GM21723 (cell line): ENCODE measurements around the gene IL6R.

Experiments
- ATAC-seq: cut with Tn5 transposase; IDR thresholded peaks from one replicate; pipeline ENCODE4 v1.9.1; 2021; ENCODE audit warnings: mild to moderate bottlenecking, moderate library complexity; ENCODE audit not compliant: unreplicated experiment

IL6R gene

DNA sequence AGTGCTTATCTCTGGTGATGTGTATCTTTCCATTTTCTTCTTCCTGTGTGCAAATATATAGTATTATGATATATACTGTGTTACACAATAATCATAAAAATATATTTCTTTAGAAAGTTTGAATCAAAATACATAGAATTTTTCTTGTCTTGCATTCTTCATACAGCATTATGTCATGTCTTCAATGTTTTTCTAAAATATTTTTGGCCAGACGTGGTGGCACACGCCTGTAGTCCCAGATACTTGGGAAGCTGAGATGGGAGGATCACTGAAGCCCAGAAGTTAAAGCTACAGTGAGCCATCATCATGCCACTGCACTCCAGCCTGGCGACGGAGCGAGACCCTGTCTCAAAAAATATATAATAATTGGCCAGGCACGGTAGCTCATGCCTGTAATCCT lies 41.6 kb downstream of the IL6R start:
- no peak for ATAC-seq

DNA sequence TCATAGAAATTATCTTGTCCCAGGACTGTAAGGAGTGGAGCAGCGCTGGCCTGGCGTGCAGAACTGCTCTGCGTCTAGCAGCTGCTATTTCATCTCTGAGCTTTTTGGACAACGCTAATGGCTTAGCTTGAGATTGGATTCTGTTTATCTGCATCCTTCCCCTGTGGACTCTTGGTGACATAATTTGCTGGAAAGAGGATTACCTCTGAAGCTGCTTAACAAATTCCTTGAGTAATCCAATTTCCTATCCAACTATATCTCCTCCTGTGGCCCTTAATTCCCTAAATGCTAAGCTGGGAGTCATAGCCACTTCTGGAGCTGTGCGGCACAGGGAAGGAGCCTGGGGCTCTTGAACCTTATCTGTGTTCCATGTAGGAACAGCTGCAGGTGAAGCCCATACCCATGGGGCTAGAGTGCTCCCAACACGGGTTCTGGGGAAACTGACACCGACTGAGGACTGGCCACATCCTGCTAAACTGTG lies 43.2 kb downstream of the IL6R start:
- ATAC-seq: no peak

DNA sequence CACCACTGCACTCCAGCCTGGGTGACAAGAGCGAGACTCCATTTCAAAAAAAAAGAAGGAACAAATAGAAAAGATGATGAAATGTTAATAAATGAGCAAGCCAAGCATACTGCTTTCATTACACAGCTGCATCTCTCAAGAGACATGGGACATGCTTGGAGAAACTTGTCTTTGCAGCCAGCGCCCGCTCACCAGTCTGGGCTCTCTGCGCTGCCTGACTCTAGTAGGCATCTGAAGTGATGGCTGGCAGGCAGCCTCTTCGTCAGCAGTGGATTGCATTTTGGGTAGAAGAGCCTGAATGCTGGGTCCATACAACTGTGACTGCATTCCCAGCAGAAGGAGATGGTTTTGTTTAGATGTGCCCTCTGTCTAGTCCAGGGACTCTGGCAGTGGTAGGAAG lies 48.0 kb downstream of the IL6R start:
- ATAC-seq: no peak

DNA sequence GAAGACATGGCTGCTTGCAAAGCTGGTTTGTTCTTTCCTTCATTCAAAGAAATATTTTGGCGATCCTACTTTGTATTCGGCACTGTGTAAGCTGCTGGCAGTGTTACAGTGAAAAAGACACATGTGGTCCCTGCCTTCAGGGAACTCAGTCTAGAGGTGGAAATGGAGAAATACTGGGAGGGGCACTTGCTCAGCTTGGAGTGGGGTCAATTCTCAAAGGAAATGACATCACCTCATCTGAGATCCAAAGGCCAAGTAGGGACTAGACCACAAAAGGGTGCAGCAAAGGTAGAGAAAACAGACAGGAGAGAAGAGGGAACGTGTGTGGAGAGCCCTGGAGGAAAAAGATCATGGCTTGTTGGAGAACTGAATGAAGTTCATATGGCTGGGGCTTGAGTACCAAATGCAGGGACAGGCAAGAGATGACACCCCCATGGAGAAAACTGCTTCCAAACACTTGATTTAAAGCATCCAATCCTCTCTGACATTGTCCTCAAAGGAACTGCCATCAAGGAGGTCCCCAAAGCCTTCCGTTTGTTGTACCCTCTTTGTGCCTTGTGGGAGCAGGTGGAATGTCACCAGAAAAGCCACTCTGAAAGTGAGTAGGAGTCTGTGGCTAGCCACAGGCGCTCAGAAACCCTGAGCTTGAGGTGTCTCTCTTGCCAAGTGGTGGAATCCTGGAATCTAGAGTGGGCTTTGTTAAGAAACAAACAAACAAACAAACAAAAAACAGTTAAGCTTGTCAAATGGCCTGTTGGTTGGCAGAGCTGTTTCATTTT lies 48.6 kb downstream of the IL6R start:
- ATAC-seq: no peak

DNA sequence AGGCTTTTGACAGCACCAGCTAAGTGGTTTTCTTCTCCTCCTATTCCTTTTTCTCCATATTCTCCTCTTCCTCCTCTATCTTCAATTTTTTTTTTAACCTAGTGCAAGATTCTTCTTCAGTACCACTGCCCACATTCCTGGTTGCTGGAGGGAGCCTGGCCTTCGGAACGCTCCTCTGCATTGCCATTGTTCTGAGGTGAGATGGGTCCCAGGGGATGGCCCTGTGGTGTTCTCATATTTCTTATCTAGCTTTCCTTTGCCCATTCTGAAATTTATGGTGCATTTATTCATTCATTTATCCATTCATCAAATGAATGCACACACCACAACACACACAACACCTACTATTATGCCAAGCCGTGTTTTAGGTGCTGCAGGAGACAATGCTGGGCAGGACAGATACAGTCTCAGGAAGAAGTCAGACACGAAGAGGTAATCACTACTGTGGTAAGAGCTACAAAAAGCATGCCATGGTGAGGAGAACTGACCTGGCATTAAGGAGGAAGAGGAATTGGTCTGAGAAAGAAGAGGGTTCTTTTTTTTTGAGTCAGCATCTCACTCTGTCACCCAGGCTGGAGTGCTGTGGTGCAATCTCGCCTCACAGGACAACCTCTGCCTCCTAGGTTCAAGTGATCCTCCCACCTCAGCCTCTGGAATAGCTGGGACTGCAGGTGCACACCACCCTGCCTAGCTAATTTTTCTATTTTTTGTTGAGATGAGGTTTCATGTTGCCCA lies 49.4 kb downstream of the IL6R start:
- ATAC-seq: no peak

DNA sequence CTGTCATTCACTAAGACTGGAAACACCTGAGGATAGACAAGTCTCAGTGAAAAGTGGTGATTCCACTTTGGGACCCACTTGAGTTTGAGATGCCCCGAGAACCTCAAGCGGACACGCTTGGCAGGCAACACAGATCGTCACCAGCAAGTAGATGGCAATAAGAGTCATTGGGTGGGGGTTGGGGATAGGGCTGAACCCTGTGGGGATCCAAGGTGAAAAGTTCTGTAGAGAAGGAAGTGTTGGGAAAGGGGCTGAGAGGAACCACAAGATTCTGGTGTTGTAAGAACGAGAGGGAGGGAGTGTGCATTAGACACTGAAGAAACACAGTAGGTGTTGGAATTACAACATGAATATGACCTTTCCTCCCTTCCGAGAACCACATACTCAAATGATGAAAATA lies 51.5 kb downstream of the IL6R start:
- no peak for ATAC-seq

DNA sequence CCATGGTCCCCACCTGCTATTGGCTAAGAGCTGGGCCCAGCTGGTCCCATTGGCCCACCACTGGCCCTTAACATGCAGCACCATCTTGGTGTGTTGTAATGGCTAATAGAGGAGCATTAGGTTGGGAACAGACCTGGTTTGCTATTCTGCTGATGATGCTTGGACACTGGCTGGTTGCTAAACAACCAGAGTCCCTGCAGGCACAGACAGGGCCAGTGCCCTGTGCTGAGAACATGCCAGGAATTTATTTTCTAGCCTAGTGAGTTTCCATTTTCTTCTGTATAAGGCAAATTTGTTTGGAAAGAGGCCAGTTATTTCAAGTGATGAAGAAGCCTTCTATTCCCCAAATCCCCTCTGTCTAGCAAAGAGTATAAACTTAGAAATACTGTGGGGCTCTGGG lies 53.9 kb downstream of the IL6R start:
- ATAC-seq: no peak

DNA sequence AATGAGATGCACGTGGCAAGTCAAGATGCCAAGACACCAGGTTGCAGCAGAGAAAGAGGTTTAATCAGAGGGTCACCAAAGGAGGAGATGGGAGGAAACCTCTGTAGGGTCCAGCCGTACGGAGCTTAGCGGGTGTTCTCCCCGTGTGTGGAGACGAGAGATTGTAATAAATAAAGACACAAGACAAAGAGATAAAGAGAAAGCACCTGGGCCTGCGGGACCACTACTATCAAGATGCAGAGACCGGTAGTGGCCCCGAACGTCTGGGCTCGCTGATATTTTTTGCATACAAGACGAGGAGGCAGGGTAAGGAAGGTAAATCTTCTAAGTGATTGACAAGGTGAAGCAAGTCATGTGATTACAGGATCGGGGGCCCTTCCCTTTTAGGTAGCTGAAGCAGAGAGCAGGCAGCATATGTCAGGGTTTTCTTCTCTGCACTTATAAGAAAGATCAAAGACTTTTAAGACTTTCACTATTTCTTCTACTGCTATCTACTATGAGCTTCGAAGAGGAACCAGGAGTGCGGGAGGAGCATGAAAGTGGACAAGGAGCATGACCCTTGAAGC lies 55.6 kb downstream of the IL6R start:
- ATAC-seq: no peak

DNA sequence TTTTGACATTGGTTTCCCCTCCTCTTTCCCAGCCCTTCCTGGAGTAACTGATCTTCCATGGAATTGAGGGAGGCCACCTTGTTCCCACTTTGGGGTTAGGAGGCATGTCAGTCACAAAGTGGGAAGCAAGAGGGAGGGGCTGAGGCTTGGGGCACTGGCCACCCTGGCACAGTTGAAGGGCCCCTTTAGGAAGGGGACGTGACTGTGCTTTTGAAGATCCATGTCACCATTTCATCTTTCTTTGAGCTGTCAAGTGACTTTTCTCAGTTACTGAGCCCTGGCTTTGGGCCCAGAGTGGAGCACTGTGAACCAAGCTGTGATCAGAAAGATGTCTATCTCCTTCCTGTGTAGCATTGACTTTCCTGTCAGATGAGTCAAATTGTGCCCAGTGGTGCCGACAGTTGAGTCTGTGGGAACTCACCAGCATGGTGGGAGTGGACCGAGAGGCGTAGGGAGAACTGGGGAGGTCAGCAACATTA lies 58.4 kb downstream of the IL6R start:
- ATAC-seq: no peak

DNA sequence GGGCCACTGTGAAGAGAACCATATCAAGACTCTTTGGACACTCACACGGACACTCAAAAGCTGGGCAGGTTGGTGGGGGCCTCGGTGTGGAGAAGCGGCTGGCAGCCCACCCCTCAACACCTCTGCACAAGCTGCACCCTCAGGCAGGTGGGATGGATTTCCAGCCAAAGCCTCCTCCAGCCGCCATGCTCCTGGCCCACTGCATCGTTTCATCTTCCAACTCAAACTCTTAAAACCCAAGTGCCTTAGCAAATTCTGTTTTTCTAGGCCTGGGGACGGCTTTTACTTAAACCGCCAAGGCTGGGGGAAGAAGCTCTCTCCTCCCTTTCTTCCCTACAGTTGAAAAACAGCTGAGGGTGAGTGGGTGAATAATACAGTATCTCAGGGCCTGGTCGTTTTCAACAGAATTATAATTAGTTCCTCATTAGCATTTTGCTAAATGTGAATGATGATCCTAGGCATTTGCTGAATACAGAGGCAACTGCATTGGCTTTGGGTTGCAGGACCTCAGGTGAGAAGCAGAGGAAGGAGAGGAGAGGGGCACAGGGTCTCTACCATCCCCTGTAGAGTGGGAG lies 60.6 kb downstream of the IL6R start:
- no peak for ATAC-seq

DNA sequence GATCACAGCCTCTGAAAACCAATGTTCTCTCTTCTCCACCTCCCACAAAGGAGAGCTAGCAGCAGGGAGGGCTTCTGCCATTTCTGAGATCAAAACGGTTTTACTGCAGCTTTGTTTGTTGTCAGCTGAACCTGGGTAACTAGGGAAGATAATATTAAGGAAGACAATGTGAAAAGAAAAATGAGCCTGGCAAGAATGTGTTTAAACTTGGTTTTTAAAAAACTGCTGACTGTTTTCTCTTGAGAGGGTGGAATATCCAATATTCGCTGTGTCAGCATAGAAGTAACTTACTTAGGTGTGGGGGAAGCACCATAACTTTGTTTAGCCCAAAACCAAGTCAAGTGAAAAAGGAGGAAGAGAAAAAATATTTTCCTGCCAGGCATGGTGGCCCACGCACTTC lies 61.1 kb downstream of the IL6R start:
- no peak for ATAC-seq

DNA sequence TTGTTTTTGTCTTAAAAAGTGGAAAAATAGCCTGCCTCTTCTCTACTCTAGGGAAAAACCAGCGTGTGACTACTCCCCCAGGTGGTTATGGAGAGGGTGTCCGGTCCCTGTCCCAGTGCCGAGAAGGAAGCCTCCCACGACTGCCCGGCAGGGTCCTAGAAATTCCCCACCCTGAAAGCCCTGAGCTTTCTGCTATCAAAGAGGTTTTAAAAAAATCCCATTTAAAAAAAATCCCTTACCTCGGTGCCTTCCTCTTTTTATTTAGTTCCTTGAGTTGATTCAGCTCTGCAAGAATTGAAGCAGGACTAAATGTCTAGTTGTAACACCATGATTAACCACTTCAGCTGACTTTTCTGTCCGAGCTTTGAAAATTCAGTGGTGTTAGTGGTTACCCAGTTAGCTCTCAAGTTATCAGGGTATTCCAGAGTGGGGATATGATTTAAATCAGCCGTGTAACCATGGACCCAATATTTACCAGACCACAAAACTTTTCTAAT lies 61.8 kb downstream of the IL6R start:
- ATAC-seq: no peak

DNA sequence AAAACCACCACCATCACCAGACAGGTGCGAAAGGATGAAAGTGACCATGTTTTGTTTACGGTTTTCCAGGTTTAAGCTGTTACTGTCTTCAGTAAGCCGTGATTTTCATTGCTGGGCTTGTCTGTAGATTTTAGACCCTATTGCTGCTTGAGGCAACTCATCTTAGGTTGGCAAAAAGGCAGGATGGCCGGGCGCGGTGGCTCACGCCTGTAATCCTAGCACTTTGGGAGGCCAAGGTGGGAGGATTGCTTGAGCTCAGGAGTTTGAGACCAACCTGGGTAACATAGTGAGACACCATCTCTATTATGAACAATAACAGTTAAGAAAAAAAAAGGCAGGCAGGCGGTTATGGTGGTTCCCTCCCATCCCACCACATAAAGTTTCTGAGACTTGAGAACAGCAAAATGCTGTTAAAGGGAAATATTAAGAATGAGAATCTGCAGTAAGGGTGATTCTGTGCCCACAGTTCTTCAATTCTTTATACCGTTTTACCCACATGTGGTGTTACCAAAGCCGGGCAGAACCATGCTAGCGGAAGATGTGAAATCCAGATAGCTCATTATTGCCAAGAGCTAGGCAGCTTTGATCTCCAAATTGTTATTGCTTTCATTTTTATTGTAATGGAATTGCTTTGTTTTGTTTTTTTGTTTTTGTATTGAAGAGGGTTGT lies 62.4 kb downstream of the IL6R start:
- no peak for ATAC-seq

DNA sequence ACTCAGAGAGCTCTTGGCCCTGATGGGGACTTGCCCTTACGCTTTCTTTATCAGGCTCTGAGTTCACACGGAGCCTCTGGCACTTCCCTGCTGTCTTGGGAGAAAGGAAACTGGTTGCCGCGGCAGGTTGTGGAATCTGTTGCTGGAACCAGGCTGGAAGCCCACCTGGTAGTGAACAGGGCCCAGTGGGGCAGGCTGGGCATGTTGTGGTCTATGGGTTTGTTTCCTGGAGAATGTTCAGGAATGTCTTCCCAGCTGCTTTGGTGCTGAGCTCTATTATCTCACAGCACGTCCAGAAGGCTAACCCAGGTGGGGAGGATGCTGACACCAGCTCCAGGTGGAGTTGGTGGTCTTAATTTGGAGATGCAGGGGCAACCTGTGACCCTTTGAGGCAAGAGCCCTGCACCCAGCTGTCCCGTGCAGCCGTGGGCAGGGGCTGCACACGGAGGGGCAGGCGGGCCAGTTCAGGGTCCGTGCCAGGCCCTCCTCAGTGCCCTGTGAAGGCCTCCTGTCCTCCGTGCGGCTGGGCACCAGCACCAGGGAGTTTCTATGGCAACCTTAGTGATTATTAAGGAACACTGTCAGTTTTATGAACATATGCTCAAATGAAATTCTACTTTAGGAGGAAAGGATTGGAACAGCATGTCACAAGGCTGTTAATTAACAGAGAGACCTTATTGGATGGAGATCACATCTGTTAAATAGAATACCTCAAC lies 63.5 kb downstream of the IL6R start:
- ATAC-seq: no peak

DNA sequence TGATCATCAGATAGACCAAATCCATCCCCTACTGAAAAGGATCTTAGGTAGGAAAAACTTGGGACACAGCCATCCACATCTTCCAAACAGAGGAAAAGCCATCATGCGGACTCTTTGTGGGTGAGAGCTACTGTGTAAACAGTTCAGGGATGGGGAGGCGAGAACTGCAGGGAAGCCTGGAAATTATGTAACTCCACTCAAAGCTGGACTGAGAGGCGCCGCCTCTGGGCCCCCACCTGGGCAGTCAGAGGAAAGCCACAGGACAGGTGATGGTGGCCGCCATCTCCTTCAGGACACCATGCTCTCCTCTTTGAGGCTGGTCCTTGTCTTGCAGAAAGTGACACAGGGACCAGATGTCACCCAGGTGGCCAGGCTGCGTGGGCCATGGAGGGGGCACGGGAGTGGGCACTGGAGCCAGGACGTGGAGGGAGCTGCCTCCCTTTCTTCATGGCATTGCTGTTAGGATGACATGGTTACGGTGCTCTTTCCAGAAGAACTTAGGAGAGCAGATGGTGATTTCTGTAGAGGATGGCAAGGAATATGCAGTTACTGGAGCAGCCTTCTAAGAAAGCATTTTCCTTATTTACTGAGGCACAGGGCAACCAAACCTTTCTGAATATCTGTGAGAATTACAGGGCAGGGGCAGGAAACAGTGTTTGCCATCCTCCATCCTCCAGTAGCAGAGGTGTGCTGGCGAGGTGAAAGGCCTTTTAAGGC lies 64.9 kb downstream of the IL6R start:
- no peak for ATAC-seq

DNA sequence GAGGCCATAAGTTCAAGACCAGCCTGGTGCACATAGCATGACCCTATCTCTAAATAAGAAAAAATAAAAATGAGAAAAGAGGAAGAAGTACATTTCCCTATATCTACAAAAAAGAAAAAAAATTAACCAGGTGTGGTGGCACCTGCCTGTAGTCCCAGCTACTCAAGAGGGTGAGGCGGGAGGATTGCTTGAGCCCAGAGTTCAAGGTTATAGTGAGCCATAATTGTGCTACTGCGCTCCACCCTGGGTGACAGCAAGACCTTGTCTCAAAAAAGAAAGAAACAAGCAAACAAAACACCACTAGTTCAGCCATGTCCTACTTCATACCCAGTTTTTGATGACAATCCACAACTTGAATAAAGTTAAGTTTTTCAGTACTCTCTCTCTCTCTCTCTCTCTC lies 66.2 kb downstream of the IL6R start:
- ATAC-seq: no peak

DNA sequence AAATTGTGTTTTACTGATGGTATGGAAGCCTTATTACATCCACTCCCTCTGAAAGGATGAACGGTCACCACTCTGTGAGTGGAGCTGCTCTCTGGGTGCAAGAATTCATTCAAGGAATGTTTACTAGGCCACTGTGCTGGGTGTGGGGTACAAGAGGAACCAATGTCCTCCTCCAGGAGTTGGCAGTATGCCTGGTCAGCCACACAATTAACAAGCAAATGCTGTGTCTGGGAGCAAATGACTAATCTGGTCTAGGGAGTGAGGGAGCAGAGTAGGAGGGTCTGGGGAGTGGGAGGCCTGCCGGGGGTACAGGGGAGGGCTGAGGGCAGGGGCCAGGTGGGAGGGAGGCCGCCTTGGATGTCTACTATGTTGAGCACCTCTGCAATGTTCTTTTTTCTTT lies 69.7 kb downstream of the IL6R start:
- ATAC-seq: no peak

DNA sequence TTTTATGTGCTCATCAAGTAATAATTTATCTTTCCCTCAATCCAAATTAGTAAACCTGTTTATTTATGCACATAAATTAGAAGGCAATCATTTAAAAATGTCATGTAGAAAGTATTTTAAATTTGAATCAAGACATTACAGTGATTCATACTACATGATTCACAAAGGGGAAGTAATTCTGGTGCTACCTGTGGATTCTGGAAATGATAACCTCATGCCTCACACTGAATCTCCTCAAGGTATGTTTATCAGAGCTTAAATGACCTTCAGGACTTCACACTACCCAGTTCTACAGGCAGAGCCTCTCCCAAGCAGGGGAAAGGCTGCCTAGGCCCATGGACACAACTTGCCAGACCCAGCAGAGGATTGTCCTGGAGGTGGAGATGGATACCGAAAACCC lies 71.6 kb downstream of the IL6R start:
- no peak for ATAC-seq

DNA sequence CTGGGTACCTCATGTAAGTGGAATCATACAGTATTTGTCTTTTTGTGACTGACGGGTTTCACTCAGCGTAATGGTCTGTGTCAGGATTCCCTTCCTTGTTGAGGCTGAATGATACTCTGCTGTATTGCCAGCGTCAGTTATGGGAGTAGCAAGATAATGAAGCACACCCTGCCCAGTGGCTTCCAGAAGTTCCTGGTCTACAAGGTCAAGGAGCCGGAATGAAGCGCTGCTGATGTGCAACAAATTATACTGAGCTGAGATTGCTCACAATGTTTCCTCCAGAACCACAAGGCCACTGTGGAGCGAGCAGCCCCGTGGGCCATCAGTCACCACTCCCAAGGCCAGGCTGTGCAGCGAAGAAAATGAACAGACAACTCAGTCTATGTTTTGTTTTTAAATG lies 72.9 kb downstream of the IL6R start:
- ATAC-seq: no peak

DNA sequence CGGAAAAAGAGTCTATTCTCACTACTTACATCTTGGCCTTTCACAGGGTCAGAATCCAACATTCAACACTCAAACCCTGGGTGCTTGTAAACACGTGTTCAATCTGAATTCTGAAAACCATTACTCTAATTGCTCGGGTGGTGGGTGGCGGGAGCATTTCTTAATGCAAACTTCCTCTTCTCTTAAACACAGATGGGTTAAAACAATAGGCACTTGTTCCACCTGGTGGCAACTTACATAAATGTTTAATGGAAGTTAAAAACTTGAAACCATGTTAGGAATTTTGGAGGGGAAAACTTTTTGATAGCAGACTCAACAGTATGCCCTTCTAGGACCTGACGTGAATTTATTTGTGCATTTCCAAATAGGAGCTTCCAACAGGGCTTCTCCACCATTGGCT lies 73.5 kb downstream of the IL6R start:
- ATAC-seq: no peak
